GM15510 (cell line): ENCODE data around the gene SERINC5.

Experiments
- POLR2A ChIP-seq: IDR thresholded peaks from 3 replicates; pipeline ENCODE4 v1.6.1; 2011; ENCODE audit warnings: borderline replicate concordance; ENCODE audit not compliant: insufficient read length; ENCODE audit errors: extremely low read depth

SERINC5 gene

DNA sequence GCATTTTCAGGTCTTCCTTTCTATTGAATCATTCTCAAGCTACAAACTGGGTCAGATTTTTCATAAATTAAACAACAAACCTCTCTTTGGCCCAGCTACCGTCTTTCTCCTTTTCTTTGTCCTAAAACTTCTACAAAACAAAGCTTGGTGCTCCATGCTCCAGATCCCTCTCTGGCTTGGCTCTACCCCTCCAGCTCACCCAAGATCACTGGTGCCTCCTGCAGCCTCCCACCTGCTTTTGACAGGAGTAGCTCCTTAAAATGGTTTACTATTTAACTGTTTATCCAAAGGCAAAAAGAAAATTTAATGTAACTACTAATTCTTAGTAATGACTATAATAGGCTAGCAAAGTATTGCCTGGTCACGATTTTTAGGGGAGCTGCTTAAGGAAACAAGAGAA lies 10.7 kb upstream of the SERINC5 start:
- TF ChIP-seq POLR2A, result no peak

DNA sequence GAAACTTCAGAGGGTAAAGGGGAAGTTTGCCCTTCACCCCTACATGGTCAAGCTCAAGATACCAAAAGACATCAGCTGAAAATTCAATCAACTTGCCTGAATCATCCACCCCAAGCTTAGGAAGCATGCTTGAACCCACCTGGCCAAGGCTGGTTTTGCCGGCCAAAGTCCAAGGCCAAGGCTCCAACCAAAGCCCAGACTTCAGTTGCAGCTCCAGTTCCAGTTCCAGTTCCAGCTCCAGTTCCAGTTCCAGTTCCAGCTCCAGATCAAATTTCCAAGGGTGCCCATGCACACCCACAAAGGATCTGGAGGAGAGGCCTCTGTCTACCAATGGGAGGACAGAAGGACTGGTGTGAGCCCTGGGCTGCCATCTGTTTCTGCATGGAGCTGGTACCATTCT lies 4.6 kb upstream of the SERINC5 start:
- TF ChIP-seq POLR2A, result no peak

DNA sequence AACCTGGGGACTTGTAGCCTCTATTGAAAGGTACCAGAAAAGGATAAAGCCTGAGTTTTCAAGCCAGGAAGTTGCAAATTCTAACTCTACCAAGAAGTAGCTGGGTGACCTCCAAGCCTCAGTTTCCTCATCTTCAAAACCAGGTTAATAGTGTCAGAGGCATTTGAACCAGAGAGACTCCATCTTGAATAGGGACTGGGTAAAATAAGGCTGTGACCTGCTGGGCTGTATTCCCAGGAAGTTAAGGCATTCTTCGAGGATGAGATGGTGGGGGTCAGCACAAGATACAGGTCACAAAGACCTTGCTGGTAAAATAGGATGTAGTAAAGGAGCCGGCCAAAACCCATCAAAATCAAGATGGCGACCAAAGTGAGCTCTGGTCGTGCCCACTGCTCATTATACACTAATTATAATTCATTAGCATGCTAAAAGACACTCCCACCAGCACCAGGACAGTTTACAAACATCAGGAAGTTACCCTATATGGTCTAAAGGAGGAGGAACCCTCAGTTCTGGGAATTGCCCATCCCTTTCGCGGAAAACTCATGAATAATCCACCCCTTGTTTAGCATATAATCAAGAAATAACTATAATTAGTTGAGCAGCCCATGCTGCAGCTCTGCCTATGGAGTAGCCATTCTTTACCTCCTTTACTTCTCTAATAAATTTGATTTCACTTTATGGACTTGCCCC lies 3.8 kb upstream of the SERINC5 start:
- no peak for TF ChIP-seq POLR2A

DNA sequence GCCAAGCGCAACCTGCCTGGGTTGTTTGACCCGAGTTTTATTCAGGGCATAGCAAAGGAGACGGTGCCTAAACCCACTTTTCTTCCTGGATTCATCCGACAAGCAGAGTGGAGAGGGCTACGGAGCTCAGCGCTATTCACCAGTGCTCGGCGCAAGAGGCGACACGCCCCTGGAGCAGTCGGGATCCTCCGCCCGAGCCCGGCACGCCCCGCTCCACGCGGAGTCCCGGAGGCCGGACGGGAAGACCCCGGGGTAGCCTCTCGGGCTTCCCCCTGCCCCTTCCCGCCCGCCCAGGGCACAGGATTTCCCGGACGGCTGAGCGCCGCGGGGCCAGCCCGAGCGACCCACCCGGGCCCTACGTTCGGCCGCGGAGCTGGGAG lies 427 bp downstream of the SERINC5 start:
- TF ChIP-seq POLR2A, result no peak

DNA sequence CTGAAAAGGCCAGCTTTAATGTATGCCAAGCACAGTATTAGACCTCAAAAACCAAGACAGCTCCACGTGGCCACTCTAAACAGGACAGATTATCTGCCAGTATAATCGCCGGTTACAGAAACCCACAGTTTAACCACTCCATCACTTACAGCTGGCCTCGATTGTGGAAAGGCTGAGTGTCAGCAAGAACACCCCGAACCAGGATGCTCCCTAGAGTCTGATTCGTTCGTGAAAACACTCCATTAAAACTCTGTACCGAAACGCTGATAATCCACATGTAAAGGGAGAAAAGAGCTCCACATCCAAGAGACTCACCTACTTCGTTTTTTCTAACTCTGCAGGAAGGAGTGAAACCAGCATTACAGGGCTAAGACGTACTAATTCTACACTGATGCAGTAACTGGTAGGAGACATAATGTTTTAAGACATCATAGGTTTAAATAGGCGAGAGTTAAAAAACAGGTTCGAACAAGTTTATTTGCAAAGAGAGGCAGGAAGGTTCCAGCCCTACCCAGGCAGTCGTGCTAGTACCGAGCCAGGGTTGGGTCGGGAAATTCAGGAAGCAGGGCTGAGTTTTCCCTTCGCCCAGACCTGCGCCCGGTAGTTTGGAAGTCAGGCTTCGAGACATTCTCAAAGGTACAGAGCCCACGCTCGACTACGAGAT lies 949 bp downstream of the SERINC5 start:
- TF ChIP-seq POLR2A, result no peak

DNA sequence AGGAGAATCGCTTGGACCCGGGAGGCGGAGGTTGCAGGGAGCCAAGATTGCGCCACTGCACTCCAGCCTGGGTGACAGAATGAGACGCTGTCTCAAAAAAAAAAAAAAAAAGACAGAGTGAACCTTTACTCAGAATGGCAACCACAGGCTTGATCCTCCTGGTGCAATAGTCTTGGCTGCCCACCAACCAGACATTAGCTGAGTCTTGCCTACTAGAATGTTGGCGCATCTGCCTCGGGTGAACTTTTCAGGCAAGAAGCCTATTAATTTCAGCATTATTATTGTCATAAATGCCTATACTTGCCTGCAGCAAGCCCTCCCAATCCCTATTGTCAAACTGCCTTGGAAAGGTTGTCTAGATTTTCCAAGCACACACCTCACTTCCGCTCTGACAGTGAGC lies 4.2 kb downstream of the SERINC5 start:
- no peak for TF ChIP-seq POLR2A

DNA sequence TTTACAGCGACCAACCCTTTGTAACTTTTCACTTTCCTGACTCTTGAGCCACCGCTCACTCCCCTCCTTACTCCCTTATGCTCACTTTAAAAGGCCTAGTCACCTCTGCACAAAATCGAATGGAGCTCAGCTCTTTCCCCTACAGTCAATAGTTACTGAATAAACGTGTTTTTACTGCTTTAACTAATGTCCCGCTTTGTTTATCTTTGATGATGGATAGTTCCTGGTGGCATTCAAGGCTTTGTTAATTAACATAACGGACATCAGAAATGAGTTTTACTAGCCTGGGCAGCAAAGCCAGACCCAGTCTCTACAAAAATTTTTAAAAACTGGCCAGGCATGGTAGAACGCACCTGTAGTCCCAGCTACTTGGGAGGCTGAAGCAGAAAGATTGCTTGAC lies 5.0 kb downstream of the SERINC5 start:
- no peak for TF ChIP-seq POLR2A

DNA sequence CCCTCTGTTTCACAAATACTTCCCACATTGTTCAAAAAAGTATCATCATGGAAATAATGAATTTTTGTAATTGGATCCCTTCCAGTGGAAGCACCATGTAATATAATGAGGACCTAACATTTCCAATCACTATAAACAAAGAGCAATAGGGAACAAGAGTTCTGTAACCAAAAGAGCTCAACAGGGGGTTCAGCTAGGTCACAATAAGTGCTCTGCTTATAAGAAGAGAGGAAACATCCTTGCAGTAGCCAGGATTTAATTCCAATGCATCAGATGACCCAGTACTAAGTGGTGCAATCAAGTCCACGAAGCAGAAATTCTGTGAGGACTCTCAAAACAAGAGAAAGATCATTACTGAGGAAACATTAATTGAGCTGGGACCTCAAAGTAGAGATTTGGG lies 5.9 kb downstream of the SERINC5 start:
- no peak for TF ChIP-seq POLR2A

DNA sequence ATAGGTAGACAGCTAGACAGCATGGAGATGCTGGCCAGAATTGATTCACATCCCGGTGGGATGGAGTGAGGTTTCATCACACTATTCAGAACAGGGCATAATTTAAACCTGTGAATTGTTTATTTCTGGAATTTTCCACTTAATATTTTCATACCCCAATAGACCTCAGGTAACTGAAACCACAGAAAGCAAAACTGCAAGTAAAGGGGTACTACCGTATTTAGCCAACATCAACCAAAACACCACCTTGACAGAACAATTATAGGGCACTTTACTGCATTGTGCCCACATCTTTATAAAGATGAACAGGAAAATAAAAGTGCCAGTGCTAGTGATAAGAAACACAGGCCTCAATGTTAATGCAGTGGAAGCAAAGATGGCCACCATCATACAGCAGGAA lies 7.5 kb downstream of the SERINC5 start:
- TF ChIP-seq POLR2A, result no peak

DNA sequence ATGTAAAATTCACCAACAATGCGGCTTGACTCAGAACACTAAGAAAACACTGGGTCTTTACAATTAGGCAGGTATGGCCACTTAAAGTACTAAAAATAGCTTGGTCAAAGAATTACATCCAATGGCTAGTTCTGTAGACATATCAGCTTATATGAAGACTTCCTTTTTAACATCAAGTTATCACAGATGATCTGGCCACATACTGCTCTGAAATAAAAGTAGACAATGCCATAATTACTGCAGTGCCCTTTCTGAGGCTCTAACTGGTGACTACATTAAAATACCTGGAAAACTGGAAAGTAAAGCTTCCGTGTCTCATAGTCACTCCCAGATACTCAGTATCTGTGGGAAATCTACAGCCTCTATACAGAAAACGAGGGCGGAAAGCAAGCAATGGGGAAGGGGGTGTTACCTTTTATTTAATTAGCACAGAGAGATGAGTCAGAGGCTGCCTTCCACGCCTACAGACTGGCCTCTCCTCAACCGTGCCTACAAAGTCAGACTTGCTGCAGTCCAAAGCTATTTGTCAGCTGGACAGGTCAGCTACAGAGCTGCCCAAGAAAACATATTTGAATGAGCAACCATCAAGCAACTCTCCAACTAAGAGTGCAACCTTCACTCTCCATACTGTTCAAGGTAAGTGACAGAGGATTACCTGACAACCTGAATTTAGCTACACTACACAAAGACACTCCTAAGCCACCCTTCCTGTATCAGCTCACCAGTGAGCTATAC lies 8.7 kb downstream of the SERINC5 start:
- TF ChIP-seq POLR2A, result no peak

DNA sequence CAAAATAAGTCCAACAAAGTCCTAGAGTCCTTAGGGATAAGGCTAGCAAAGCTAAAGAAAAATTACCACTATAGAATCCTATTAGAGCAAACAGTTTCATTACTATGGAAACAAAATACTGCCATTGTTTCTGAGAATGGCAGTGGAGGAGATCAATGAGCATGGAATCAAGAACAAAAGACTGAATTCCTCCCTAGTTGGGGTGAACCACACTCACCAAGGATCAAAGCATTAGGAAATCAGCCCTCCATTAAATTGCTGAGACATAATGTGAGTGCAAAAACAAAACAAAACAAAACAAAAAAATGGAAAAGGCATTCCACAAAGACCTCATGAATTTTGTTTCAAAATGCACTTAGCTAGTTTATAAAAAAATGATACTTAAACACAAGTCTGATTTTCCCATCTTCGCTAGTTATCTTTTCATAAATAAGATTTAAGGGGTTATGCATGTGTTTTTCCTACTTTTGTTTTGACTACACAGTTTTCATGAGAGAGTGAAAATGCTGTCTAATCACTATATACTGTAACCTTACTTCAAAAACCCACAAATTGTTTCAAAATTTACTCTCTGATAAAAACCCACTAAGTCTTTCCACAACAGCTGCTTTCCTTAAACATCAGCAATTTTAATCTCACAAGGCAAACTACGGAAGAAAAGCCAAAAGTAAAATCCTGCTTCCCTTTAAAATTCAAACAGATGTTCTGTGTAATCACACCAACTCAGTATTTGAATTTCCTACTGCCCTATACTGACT lies 9.7 kb downstream of the SERINC5 start:
- no peak for TF ChIP-seq POLR2A

DNA sequence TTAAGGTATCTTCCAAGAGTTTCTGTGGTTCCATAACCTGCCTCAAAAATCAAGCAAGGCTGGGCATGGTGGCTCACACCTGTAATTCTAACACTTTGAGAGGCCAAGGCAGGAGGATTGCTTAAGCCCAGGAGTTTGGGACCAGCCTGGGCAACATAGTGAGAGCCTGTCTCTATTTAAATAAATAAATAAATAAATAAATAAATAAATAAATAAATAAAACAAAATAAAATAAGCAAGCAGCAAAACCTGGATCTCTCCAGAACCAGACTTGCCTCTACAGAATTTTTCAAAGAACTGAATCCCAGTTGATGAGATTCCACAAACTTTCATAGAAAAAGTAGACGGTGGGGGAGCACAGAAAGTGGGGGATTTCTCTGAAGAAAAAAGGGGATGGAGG lies 12.3 kb downstream of the SERINC5 start:
- TF ChIP-seq POLR2A, result no peak

DNA sequence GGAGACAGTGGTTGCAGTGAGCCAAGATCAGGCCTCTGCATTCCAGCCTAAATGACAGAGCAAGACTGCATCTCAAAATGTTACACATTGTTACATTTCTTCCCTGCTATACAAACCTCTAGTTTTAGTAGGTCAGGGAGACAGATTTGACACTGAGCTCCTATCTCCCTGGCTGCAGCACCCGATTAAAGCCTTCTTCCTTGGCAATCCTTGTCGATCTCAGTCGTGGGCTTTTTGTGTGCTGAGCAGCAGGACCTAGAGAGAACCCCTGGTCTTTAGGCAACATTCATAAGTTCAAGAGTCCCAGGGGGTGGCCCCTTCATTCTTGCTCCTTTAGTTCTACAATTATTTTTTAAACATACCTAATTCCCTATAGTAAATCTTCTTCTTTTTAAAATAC lies 13.0 kb downstream of the SERINC5 start:
- no peak for TF ChIP-seq POLR2A

DNA sequence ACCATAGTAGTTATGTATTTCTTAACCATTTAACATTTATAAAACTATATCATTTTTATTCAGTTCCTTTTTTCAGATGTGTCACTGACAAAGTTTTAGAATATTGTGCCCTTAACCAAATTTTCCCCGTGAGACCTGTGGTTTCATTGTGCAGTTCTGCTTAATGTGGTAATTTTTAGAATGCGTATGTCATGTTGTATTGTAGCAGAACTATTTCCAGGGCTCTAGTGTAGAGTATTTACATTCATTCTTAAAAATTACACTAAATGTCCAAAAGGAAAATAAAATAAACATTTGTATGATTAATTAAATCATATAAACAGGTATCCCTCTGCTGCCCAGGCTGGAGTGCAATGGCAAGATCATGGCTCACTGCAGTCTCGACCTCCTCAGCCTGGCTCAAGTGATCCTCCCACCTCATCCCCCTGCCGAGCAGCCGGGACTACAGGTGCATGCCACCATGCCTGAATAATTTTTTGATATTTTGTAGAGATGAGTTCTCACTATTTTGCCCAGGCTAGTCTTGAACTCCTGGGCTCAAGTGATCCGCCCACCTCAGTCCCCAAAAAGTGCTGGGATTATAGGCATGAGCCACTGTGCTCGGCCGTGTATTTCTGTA lies 15.4 kb downstream of the SERINC5 start:
- TF ChIP-seq POLR2A, result no peak

DNA sequence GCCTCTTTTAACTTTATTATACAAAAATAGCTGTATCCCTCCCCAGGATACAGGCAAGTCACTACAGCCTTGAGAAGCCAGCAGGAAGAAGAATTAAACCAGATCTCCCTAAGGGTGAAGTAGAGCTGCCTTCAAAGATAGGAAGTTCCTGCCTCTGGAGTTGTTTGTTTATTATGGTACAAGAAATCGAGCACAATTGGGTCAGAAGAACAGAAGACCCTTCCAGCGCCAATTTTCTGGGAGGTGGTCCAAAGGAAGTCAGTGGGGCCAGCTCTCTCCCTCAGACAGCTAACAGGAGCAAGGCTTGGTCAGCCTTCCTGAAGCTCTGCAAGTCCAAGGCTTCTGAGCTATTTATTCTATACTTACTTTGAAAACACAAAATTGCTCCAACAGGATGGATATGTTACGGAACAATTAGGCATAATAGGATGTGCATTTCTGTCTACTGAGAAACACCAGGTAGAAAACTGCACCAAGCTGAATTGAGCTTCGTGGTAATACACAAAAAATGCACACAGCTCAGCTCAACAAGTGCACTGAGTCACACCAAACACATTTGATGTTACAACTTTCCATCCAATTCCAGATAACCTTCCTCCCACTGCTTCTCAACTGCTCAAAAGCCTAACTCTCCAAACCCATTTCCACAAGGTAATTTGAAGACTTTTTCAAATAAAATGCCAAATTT lies 16.0 kb downstream of the SERINC5 start:
- no peak for TF ChIP-seq POLR2A
